GM19328 (cell line): ENCODE data around the gene ARHGEF17.
"Not testable (repeated sequence)": the region's sequence is repeated elsewhere in the genome, so short reads cannot be mapped to it uniquely, and the experiment has no call there.

Experiments used
- ATAC-seq: cut with Tn5 transposase; IDR thresholded peaks from one replicate; pipeline ENCODE4 v1.9.1; 2021; ENCODE audit warnings: mild to moderate bottlenecking, moderate library complexity; ENCODE audit not compliant: unreplicated experiment

ARHGEF17 gene

GRCh38 chr11:73271936-73272679, 36.0 kb upstream of the ARHGEF17 start, which contains the start of gene P2RY6:
P2RY6 (plus strand) TSS chr11:73272338; CDS start chr11:73296519, 24,181 bp downstream.
- no peak for ATAC-seq

- no peak for ATAC-seq
These were observed 35.4 kb upstream of the ARHGEF17 start for GRCh38 chr11:73272680-73273038.

DNA sequence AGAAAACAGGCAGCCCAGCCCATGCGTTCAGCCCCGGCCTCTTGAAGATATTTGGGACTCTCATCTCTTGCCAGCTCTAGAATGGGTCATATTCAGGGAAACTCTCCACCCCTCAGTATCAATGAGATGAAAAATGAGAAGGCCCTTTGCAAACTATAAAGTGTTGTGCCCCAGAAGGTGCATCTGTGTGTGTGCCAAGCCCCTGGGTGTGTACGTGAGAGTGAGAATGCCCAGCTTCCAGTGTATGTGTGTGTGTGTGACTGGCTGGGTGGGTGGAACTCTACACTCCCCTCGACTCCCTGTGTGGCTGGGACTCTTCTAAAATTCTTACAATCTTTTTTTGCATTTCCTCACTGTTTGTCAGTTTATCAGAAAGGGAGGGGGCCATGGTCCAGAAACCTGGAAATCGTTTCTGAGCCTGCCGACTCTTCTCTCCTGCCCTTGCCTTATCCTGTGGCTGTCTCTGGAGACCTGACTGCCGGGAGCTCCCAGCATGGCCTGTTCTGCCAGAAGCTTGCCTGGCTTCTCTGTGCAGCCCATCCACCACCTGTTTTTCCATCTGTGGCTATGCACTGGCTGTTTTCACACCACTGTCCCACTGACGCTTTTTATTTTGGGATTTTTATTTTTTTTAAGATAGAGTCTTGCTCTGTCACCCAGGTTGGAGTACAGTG, 34.7 kb upstream of the ARHGEF17 start:
- ATAC-seq: no peak

- not testable (repeated sequence) for ATAC-seq
These were observed 33.9 kb upstream of the ARHGEF17 start for GRCh38 chr11:73274191-73274590.

DNA sequence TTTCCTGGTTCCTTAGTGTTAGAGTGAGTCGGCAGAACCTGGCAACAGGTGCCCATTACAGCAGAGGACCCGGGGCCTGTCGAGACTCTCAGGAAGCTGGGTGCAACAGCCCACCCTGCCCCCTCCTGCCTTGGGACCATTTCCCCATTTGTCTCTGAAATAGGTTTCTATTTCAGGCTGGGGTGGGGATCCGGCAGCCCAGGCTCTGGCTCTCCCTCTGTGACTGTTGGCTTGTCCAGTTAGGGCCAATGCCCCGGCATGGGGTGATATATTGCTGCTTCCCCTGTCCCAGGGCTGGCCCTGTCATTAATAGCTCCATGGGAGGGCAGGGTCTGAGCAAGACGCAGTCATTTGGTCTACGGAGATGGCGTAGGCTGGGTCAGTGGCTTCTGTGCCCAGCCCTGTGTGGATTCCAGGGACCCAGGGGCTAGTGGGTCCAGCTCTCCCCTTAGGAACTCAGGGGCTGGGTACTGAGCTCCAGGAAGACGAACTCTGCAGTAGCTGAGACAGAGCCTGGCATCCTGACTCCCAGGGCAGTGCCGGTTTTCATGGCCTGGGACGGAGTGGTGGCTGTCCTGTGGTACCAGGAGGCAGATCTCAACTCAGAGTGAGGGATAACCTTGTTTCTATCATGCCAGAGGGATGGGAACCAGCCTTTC, 33.2 kb upstream of the ARHGEF17 start:
- ATAC-seq: no peak

DNA sequence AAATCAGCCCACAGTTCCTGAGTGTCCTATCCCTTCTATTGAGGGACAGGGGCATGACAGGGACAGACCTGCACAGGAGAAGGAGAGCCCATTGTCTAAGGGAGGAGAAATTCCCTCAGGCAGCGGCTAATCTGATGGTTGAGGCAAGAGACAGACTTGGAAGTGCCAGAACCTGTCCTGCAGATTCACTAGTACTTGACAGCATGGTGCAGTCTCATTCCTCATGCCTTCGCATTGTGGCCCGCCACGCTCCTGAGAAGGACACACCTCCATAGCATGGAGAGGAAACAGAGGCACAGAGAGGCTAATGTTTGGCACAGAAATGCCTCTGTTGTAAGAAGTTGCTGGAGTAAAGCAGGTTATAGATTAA, 32.7 kb upstream of the ARHGEF17 start:
- ATAC-seq: no peak

DNA sequence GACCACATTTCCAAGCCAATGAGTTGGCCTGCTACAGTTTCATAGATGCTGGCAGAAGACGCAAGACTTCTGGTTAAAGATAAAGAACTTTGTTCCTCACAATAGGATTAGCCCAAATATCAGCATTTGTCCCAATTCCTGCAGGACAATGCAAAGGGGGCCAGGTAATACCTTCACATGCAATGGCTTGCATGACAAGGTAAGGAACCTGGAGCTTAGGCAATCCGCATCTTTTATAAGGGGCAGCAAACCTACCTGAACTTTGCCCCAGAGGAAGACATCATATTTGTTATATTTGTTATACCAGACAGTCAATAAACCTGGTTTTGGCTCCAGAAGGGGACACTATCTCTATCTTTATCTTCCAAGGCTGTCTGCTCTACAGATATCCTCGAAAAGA, 30.6 kb upstream of the ARHGEF17 start:
- ATAC-seq: no peak

GRCh38 chr11:73280626-73281025, 27.4 kb upstream of the ARHGEF17 start:
- no peak for ATAC-seq

DNA sequence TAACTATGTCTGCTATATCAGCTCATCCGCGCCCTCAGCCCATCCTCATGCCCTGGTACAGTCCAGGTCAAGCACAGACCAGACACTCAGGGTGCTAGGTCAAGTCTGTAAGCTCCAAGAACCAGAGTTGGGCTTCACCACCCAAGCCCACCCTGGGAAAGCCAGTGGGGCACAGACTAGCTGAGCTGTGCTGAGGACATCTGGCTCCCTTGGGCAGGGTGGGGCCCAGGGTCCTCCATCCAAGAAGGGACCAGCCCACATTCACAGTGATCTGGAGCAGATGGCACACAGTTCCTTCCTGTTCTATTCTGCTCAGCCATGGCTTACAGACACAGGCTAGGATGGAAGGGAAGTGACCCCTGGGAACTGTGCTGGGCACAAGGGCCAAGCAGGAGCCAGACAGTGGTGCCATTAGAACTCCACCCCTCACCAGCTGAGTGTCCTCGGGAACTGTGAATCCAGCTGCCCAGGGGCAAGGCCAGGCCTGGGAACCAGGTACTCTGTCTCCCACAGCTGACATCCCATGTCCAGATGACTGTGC, 26.8 kb upstream of the ARHGEF17 start:
- no peak for ATAC-seq

- no peak for ATAC-seq
These were observed 26.0 kb upstream of the ARHGEF17 start for GRCh38 chr11:73281796-73282660.

GRCh38 chr11:73283276-73284000, 24.6 kb upstream of the ARHGEF17 start:
- no peak for ATAC-seq

DNA sequence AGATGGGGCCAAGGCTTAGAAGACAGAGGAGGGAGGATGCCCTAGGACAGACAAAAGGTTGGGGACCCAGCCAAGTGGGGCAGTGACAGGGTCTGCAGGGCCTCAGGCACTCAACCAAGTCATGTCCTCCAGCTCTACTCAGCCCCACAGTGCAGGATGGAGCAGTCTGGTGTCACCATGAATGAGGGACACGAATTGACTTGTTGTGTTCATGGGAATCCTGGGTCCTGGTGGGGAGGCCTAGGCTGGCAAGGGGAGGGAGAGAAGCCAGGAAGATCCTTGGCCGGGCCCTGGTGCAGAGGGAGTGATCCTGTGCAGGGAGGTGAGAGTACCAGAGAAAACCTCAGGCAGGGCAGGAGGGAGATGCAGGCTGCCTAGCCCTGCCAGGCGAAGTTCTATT, 24.0 kb upstream of the ARHGEF17 start:
- no peak for ATAC-seq

DNA sequence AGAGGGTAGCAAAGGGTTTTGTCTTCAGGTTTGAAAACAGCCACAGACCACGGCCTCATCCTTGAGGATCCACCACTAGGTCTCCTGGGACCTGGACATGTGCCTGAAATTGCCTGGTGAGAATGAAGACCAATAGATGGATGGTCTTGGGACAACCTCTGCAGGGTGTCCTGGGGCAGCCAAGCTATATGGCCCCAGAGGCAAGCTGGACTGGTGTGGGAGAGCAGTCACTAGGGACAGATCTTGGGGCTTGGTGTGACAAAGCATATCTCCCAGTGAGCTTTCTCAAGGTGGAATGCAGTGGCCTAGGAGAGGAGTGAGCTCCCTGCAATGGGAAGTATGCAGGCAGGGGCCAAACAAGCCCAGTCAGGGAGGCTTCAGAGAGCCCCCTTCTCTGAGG, 22.4 kb upstream of the ARHGEF17 start:
- ATAC-seq: no peak

DNA sequence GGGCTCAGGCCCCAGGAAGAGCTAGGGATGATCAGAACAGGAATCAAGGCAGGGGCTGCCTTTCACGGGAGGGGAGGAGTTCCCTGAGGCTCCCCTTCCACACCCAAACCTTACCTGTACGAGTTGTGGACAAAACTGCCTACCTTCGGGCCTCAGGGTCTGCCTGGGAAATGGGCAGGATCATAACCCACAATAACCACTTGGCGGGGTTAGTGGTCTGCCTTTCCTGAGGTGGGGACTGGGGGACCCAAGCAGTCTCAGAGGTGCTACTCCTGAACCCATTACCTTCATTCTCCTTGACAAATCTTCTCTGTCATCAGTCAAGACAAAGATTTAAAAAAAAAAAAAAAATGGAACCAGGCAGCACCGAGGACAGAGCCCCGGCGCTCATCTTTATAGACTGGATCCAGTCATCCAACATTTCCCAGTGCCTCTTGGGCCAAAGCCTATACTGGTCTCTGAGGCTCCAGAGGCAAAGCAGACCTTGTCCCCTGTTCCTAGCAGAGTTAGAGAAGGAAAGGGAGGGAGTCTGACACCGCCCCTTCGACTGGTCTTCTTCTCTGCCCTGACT, 21.8 kb upstream of the ARHGEF17 start:
- no peak for ATAC-seq

DNA sequence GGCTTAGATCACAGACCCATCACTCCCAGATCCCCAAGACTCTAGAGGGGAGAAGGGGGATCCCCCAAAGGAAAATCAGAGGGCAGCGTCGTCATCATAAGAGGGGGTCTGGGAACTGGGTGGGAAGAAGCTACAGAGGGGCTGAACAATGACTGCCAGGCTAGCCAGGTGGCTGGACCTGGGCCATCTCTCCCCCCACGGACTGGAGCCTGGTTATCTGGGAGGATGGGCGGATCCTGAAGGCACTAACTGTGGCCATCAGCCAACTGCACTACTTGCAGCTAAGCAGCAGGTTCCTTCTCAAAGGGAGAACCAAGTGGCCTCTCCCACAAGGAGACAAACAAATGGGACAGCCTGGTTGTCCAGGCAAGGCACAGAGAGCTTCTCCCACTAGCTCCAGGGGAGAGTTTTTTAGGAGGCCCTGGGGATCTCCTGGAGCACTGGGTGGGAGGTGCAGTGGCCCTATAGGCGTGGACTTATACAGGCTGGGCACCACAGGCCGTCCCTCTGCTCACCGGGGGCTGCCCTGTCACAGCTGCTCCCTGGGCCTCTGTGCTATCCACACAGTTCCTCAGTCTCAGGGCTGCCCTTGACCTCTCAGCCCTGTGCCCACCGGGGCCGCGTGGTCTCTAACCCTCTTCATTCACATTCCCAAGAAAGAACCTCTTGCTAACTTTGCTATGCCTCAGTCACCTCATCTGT, 20.5 kb upstream of the ARHGEF17 start:
- ATAC-seq: no peak

DNA sequence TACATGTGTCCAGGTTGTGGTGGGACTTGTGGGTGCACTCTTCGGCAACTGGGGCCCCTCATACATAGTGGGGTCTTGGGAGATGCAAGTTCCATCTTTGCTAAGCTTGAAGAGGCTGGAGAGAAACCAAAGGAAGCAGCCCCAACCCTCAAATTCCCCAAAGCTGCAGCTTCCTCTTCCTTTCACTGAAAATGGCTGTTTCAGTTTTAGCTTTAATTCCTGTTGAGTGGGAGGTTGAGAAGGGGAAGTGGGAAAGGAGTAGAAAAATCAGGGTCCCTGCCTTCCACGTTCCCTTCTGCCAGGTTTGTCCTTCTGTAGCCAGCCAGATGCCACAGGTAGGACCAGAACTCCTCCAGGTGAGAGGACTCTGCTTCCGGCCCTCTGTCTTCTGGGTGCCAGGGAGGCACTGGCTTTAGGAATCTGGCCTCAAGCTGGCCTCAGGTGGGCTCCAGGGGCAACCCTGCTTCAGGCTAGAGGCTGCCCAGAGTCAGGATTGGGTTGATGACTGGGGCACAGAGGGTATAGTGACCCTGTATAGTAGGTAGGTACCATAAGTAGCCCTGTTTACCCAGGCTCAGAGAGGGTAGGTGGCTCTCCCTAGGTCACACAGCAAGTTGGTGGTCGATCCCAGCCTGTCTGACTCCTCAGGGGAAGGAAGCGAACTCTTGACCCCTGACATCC, 19.7 kb upstream of the ARHGEF17 start:
- no peak for ATAC-seq

- no peak for ATAC-seq
These were observed 19.0 kb upstream of the ARHGEF17 start for GRCh38 chr11:73288873-73289707.

DNA sequence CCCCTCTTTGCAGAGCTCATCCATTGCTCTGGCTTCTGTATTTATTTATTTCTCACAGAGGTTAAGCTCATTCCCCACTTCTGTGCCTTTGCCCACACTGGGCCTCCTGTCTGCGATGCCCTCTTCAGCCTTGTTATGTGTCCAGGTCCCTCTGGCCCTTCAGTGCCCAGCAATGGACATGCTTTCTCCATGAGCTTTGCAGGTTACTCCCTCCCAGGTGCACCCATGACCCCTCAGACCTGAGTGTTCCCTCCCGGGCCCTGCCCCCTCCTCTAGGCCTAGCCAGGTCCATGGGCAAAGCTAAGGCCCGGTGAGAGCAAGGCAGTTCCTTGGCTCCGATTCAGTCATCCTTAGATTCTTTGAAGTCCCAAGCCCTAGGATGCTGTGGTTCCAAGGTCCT, 17.5 kb upstream of the ARHGEF17 start:
- ATAC-seq: no peak
